MM.1S (cell line): ENCODE measurements around the gene APOBEC3B.
"Not testable (repeated sequence)": the region's sequence is repeated elsewhere in the genome, so short reads cannot be mapped to it uniquely, and the experiment has no call there.

ENCODE experiments used
- CTCF ChIP-seq: fragments of 300-600 bp; sonication (generic); IDR thresholded peaks from 2 replicates; pipeline ENCODE4 v1.5.1; 2016; ENCODE audit warnings: antibody characterized with exemption, low read length, mixed read lengths
- EZH2 ChIP-seq: fragments of 300-600 bp; sonication (generic); optimal IDR thresholded peaks from 2 replicates; pipeline ENCODE3; 2017; ENCODE audit warnings: low read depth, mild to moderate bottlenecking, antibody characterized with exemption, low read length, mixed read lengths
- EZH2phosphoT487 ChIP-seq: fragments of 300-600 bp; sonication (generic); IDR thresholded peaks from 2 replicates; pipeline ENCODE4 v1.6.1; 2018; ENCODE audit warnings: antibody characterized with exemption, low read length

- not testable (repeated sequence) for TF ChIP-seq CTCF, EZH2, EZH2phosphoT487
Measured at GRCh38 chr22:39031434-39032295, 49.5 kb downstream of the APOBEC3B start.
